Peyer's patch (tissue), 4 donors: Measurements from ENCODE around the gene TSPEAR.

Experiments
- CTCF ChIP-seq, 6 experiments: fragments of 450-650 bp in 4 of 6; fragments of 200-600 bp in 2 of 6; sonication (generic) in 1 of 6; IDR thresholded peaks; one replicate each; pipeline ENCODE4 v1.5.1; 2017 to 2019; ENCODE audit warnings: antibody characterized with exemption in 6 of 6, mild to moderate bottlenecking in 3 of 6, moderate library complexity in 1 of 6
- POLR2A ChIP-seq, 2 donors: fragments of 450-650 bp; IDR thresholded peaks; one replicate each; pipeline ENCODE4 v1.5.1; 2017; ENCODE audit warnings: antibody characterized with exemption in 2 of 2, mild to moderate bottlenecking in 2 of 2, moderate library complexity in 2 of 2

- TF ChIP-seq POLR2A (IDR thresholded peaks at IDR 0.05) (no peak), CTCF (IDR thresholded peaks at IDR 0.05) (no peak)
These were observed 12.1 kb upstream of the TSPEAR start for GRCh38 chr21:44723177-44724131.
